KG1 (cell line): ENCODE data around the gene TENT5A.
A peak's percentile ranks its signal among the peaks of the same experiment; 100 is the strongest.
"Not testable (repeated sequence)": the region's sequence is repeated elsewhere in the genome, so short reads cannot be mapped to it uniquely, and the experiment has no call there.

ENCODE experiments used
- DNase-seq: peaks from one replicate; lab custom pipeline; 2025; lab: John Stamatoyannopoulos, UW

The TENT5A gene

DNA sequence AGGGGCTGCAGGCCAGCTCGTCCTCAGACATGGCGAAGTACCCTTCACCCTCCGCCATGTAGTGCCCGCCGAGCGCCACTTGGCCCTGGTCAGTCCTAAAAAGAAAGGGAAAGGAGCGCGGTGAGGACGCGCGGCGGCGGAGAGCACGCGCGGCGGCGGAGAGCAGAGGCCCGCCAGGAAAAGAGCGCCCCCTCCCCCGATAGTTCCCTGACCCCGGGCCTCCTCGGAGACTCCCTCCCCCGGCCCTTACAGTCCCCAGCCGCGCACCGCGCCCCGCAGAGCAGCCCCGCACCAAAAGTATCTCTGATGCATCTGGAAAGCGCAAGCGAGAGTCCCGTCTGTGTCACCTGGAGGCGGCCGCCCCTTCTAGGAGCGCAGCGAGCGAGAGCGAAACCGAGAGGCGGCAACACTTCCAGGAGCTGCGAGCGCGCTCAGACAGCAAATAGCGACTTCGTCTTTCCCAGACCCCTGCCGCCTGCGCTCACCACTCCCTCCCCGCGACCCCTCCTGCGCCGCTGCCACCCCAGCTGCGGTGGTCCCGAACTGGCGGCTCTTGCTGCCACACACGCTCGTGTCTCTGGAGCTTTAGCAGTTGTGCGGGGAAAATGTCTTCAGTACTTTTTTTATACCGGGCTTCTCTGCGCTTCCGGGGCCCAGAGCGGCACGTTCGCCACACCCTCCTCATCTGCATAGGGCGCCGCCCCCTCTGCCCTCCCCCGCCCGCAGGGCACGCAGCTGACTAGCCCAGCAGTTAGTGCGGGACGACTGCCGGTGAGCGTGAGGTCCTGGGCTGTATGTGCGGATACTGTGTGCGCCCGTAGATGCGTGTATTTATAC, at the start of gene TENT5A:
Gene TENT5A, minus strand, starts transcription at position 598 of the 837 bp plus-strand sequence. Its CDS starts 540 bp downstream, at position 58.
- peak; percentile 70 for DNase-seq

- no peak for DNase-seq
Measured at GRCh38 chr6:81801489-81801888, 49.0 kb upstream of the TENT5A start.

DNA sequence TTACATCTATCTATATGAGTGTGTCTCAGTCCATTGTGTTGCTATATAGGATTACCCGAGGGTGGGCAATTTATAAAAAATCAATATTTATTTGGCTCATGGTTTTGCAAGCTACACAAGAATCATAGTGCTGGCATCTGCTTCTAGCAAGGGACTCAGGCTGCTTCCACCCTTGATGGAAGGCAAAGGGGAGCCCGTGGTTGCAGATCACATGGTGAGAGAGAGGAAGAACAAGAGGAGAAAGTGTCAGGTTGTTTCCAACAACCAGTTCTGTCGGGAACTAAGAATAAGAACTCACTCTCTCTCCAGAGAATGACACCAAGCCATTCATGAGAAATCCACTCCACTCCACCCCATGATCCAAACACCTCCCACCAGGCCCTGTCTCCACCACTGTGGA, 48.2 kb upstream of the TENT5A start:
- DNase-seq = no peak

GRCh38 chr6:81799323-81799722, 46.8 kb upstream of the TENT5A start:
- no peak for DNase-seq

GRCh38 chr6:81797591-81797990, 45.1 kb upstream of the TENT5A start:
- no peak for DNase-seq

GRCh38 chr6:81795890-81796289, 43.4 kb upstream of the TENT5A start:
- no peak for DNase-seq

GRCh38 chr6:81793821-81794475, 41.5 kb upstream of the TENT5A start:
- DNase-seq = no peak

DNA sequence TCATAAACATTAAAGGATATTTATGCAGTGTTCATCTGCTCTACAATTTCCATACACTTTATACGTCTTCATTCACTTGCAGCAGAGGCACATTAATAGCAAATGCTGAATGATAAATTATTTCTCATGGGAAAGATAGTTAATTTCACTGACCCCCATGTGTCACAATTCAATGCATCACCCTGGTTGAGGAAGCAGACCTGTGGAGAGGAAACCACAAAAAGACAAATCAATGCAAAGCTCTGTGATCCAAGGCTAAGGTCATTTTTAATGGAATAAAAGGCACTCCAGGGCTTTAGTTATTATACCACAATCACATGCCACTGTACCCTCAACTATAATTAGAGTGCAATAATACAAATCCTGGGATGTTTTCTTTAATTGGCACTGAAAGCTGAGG, 40.3 kb upstream of the TENT5A start:
- no peak for DNase-seq

- no peak for DNase-seq
Measured at GRCh38 chr6:81791756-81792155, 39.3 kb upstream of the TENT5A start.

- DNase-seq = no peak
Measured at GRCh38 chr6:81790034-81790433, 37.6 kb upstream of the TENT5A start.

DNA sequence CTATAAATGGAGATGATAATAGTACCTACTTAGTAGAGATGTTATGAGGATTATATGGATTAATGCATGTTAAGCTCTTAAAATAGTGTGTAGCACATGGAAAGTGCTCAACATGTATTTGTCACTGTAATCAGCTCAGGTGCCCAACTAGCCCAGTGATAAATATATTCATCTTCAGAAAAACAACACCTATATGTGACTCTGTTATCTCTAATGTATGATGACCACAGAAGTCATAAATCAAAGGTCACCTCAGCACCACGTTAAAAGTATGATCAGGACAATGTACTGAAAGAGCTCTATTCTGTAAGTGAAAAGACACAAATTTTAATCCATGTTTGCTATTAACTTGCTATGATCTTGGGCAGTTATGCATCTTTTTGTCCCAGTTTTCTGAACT, 36.8 kb upstream of the TENT5A start:
- no peak for DNase-seq

DNA sequence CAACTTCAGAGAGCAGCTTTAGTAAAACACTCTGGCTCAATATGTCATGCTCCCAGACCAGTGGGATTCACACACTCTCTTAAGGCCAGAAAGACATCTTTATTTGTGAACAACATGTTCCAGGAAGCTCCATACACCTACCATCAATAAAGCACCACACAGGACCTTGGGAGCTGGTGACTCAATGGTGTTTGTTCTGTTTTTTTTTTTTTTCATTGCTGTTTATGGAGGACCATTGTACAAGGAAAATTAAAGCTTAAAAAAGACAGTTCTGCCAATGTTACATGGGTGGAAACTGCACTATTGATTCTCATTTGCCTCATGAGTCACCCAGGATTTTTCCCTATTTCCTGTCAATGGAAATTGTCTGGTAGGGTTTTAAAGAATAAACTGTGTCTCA, 36.3 kb upstream of the TENT5A start:
- DNase-seq = no peak

DNA sequence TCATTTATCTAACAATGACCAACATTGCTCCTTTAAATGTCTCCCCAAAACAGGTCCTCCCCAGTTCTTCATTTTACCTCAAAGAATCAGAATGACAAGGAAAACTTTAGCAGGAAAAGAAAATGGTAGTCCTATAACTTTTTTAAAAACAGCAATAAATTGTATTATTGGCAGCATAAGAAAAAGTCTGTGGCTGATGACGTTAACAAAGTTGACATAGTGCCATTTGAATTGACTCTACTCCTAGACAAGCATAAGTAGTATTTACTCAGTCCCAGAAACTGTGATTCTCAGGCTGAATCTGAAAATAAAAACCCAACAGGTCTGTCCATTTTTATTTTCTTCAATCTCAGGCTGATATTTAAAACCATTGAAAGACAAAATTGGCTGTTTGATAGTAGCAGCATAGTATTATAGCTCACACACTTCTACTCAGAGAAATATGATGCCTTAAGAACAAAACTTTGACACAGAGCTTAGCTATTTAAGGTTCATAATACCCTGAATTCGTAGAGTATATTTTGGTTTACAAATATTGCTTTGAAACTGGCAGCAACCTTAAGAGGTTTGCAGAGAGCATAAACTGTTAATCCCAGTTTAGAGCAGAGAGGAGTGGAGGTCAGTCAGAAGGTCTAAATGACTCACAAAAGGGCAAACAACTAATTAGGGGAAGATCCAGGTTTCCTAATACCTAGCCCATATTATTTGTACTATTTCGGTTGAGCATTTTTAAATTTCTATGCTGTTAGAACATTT, 35.0 kb upstream of the TENT5A start:
- no peak for DNase-seq

DNA sequence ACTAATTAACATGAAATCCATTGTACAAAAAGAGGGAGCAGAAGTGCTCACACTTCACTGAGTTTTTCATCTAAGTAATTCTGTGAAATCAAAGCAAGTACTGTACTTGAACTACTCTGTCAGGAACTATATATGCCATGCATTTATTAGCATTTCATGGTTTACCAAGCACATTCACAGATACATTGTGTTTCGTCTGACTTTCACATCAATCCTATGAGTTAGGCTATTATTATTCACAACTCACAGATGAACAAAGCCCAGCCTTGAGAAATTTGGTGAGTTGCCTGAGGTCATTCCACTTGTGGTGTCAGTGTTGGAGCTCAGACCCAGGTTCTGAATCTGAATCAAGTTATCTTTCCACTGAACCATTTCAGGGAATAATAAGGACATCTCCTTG, 33.7 kb upstream of the TENT5A start:
- no peak for DNase-seq

DNA sequence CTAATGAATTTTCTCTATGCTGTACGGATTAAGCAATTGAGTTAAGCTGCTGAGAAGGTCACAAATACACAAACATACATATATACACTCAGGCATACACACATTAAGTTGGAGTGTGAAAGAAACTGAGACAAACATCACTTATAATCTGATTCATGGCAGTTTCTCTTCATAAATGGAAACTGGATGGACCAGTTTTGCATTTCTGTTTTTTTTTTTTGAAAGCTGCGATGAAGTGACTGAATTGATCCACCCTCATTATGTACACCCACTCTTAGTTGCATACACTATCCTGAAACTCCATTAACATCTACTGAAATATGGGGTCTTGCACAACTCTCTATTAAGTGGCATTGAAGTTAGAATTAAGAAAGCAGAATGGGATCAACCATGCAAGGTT, 32.9 kb upstream of the TENT5A start:
- no peak for DNase-seq

GRCh38 chr6:81783893-81784292, 31.4 kb upstream of the TENT5A start:
- DNase-seq = no peak

GRCh38 chr6:81781624-81782023, 29.1 kb upstream of the TENT5A start:
- DNase-seq = no peak

DNA sequence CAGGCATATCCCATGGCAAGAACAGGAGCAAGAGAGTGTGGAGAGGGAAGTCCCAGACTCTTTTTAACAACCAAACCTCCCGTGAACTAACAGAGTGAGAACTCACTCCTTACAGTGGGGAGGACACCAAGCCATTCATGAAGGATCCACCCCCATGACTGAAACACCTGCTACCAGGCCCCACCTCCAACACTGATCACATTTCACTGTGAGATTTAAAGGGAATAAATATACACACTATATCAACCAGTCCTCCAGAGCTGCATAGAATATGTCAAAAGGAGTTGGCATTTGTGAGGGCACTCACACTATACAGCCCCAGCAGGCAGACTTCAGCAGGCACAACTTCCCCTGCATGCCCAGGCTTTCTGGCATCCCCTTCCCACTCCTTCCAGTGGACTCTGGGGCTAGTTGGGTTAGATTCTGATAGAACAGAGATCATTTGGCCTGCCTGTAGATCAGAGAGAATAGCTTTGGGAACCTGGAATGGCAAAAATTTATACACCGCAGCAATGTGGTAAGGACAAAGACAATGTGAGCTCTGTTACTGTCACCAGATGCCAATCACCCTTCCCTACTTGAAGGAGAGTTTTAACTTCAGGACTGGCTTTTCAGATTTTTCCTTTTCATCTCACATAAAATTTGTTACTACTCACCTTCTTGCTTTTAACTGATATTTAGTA, 25.2 kb upstream of the TENT5A start:
- no peak for DNase-seq

DNA sequence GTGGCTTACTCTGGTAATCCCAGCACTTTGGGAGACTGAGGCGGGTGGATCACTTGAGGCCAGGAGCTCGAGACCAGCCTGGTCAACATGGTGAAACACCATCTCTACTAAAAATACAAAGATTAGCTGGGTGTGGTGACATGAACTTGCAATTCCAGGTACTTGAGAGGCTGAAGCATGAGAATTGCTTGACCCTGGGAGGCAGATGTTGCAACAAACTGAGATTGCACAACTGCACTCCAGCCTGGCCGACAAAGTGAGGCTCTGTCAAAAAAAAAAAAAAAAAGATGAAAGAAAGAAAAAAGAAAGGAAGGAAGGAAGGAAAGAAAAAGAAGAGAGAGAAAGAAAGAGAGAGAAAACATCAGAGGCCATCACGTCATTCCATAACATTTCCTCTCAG, 23.7 kb upstream of the TENT5A start:
- DNase-seq = not testable (repeated sequence)

- no peak for DNase-seq
Measured at GRCh38 chr6:81774542-81774941, 22.1 kb upstream of the TENT5A start.

- DNase-seq = no peak
Measured at GRCh38 chr6:81773887-81774286, 21.4 kb upstream of the TENT5A start.

DNA sequence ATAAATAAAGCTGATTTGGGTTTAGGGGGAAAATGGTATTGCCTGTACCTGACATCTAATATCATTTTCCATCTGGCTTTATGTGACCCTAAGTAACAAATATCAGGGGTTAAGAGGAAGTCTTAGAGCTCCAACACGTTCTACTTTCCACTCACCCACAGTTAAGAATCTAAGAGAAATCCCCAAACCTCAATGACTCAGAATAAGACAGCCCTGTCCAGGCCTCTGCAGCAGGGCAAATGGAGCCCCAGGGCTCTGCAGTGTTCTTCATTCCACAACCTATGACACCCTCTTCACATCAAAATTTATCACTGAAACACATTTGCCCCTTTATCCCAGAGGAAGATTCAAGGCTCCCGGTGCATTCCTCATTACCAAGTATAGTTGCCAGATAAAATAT, 20.3 kb upstream of the TENT5A start:
- no peak for DNase-seq
